ENCODE measurements around the gene CNTFR. TPM values are rescaled to one million over a fixed set of nuclear protein-coding genes. Genes with fewer than 3 reads are reported as not detected.

The CNTFR gene
- total RNA-seq, 4 donors from 2014 or later, result 1.7 to 24.6 (median 15.6) TPM

DNA sequence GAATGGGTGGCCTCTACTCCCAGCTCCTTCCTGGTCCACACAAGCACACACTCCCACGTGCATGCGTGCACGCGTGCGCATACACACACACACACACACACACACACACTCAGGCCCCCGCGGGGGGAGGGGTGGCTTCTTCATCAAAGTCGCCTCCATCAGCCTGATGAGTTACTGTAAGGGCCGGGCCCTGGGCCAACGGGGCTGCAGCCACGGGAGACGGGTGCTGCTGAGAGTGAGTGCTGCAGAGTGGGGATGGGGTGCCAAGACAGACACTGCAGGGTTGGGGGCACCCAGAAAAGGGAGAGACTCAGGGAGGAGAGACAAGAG, 18.1 kb downstream of the CNTFR start:
- no peak for DNase-seq
- no peak overlapping the region for H3K4me3 ChIP-seq
- no peaks in the 10 kb centered on the region for H3K36me3 ChIP-seq
- TF ChIP-seq CTCF (IDR thresholded peaks at IDR 0.05), result no peak
- TF ChIP-seq POLR2A (IDR thresholded peaks at IDR 0.05), result no peak
- H3K4me1 ChIP-seq, result peaks cover 0 to 41% (median 3%) of the 10 kb centered on the region in 4 donors
- H3K9me3 ChIP-seq, result no peaks in the 10 kb centered on the region
- peaks cover 0 to 3% of the 10 kb centered on the region in 2 donors for H3K27me3 ChIP-seq
- H3K27ac ChIP-seq, result peak overlapping the region in 1 of 4 donors; percentile 42

DNA sequence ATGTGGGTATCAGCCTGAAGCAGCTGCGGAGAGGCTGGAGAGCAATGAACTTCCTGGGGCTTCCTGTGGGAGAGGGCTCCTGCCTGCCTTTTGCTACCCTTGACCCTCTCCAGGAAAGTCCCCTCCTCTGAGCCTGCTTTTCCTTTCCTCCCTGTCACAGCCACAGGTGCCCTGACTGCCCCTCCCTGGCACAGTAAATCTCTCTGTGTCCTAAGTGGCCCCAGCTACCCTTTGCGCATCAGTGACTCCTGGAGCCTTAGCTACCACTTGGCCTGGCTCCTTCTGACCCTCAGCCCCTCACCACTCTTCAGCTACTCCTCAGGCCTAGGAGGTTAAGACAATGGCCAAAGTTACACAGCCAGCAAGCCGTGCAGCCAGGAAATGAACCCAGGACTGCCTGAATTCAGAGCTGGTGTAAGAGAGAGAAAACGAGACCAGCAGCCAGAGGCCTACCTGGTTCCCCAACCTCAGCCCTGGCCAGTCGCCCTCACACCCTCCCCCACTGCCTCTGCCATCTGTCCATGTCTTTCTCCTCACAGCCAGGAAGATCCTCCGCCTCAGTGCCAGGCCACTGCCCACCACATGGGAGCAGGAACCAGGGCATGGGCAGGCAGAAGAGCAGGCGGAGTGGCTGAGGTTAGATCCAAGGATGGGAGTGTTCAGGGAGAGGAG, 18.6 kb downstream of the CNTFR start:
- H3K9me3 ChIP-seq, result no peaks in the 10 kb centered on the region
- no peaks in the 10 kb centered on the region for H3K36me3 ChIP-seq
- H3K4me3 ChIP-seq, result no peak overlapping the region
- TF ChIP-seq CTCF (IDR thresholded peaks at IDR 0.05) (no peak), POLR2A (IDR thresholded peaks at IDR 0.05) (no peak)
- H3K4me1 ChIP-seq, result peaks cover 0 to 36% (median 3%) of the 10 kb centered on the region in 4 donors
- no peak overlapping the region for H3K27ac ChIP-seq
- peaks cover 0 to 3% of the 10 kb centered on the region in 2 donors for H3K27me3 ChIP-seq
- DNase-seq, result no peak

DNA sequence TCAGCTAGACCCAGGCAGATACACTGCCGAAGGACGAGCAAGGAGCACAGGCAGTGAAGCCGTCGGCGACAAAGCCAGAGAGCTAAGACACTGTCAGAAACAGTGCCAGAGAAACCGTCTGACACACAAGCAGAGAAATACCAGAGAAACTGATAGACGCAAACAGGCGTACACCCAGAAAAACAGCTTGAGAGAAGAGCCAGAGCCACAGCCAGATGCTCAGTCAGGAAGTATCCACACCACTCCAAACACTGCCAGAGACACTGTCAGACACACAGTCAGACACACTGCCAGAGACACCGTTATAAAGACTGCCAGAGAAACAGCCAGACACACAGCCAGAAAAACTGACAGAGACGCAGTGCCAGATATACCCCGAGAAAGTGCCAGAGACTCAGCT, 19.1 kb downstream of the CNTFR start:
- TF ChIP-seq CTCF (IDR thresholded peaks at IDR 0.05), result no peak
- no peak for TF ChIP-seq POLR2A (IDR thresholded peaks at IDR 0.05)
- Histone ChIP-seq H3K27me3 (peaks cover 0 to 3% of the 10 kb centered on the region in 2 donors), H3K4me1 (peaks cover 0 to 32% (median 3%) of the 10 kb centered on the region in 4 donors), H3K9me3 (no peaks in the 10 kb centered on the region), H3K36me3 (no peaks in the 10 kb centered on the region), H3K27ac (no peak overlapping the region), H3K4me3 (no peak overlapping the region)
- no peak for DNase-seq

GRCh38 chr9:34568774-34569173, 20.8 kb downstream of the CNTFR start:
- Histone ChIP-seq H3K4me1 (peaks cover 0 to 32% (median 3%) of the 10 kb centered on the region in 4 donors), H3K27ac (no peak overlapping the region), H3K4me3 (no peak overlapping the region), H3K36me3 (no peaks in the 10 kb centered on the region), H3K9me3 (no peaks in the 10 kb centered on the region), H3K27me3 (no peaks in the 10 kb centered on the region)
- TF ChIP-seq CTCF (IDR thresholded peaks at IDR 0.05) (no peak), POLR2A (IDR thresholded peaks at IDR 0.05) (no peak)
- no peak for DNase-seq

- Histone ChIP-seq H3K9me3 (no peaks in the 10 kb centered on the region), H3K4me3 (no peak overlapping the region), H3K27me3 (no peaks in the 10 kb centered on the region), H3K27ac (no peak overlapping the region), H3K4me1 (peaks cover 0 to 27% (median 3%) of the 10 kb centered on the region in 4 donors), H3K36me3 (no peaks in the 10 kb centered on the region)
- no peak for DNase-seq
- TF ChIP-seq POLR2A (IDR thresholded peaks at IDR 0.05) (no peak), CTCF (IDR thresholded peaks at IDR 0.05) (no peak)
Observed at GRCh38 chr9:34568133-34568532, 21.4 kb downstream of the CNTFR start.

Measured in Peyer's patch (tissue), 4 donors.